Stimulated activated CD4-positive, alpha-beta T cell treated with anti-CD3 and anti-CD28 coated beads, Interleukin-12 subunit alpha, Interleukin-12 subunit beta, amount 100 ng/mL, for 24 hours (primary cell): ENCODE measurements around the gene NOCT.
"Not testable (repeated sequence)": the region's sequence is repeated elsewhere in the genome, so short reads cannot be mapped to it uniquely, and the experiment has no call there.

ENCODE experiments used
- DNase-seq, 2 experiments: peaks; one replicate each; pipeline ENCODE4 v3.0.0-alpha.2; 2020; ENCODE audit warnings: low read depth in 2 of 2

The NOCT gene

GRCh38 chr4:139011225-139011950 lies 4.2 kb upstream of the NOCT start:
- DNase-seq, result no peak

- no peak for DNase-seq
Measured at GRCh38 chr4:139014371-139015268, 961 bp upstream of the NOCT start.

DNA sequence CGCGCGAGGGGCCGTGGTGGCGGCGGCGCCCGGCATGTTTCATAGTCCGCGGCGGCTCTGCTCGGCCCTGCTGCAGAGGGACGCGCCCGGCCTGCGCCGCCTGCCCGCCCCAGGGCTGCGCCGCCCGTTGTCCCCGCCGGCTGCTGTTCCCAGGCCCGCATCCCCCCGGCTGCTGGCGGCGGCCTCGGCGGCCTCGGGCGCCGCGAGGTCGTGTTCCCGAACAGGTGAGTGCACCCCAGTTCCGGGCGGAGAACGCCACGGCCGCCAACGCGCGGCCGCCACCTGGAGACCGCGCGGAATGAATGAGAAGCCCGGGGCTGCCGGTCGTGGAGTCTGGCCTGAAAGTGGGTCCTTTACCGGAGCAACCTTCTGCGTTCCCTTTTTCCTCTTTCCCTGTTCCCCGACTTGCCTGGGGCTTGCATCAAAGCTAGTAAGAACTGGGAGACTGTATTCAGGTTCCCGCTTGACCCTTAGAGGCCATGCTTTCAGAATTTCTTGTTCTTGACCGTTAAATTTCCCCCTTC lies 429 bp downstream of the NOCT start:
- peak; percentile 17 to 23 for DNase-seq

DNA sequence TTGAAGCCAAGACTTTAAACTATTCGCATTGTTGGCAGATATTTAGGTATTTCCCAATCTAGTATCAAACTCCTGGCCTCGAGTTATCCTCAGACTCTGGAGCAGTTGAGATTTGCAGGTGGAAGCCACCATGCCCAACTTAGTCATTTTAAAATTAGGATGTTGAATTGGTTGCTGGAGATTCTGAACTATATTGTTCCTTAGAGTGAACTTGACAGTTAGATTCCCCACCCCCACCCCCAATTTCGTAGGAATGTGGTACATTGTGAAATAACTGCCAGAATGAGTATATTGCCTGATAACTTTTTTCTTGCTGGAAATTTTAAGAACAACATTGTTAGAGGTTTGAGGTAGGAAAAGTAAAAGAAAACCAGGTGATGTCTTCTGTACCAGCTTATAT lies 2.3 kb downstream of the NOCT start:
- DNase-seq, result no peak

DNA sequence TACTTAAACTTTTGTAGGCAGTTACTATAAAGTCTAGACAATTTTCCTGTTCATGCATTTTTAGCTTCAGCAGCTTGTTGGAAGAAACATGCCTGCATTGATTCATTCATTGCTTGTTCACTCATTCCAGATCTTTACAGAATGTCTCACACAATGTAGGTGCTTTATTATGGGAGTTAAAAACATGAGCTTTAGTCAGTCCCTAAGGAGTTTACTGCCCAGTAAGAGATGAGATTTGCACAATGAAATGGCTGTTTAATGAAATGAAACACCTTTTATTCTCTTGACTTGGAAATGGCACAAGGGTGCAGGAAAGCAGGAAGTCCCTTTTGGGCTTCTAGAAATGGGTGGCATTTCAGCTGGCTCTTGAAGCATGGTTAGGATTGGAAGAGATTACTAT lies 2.9 kb downstream of the NOCT start:
- DNase-seq, result no peak

- no peak for DNase-seq
Measured at GRCh38 chr4:139018971-139019758, 3.6 kb downstream of the NOCT start.

DNA sequence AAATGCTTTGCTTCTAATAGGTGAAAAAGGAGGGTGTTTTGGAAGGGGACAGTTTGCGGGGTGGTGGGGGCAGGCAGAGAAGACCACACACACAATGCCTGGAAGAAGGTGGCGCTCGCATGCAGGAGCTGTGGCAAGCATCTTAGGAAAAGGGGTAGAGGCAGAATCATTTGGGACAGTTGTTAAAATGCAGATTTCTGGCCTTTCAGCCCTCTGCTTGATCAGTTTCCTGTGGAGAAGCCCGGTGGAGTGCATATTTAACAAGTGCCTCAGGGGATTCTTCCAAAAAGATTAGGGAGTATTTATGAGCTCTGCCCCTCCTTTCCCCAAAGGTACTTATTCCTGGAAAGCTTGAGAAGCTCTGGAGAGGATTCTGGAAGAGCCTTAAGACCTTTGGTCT lies 4.8 kb downstream of the NOCT start:
- DNase-seq, result no peak

DNA sequence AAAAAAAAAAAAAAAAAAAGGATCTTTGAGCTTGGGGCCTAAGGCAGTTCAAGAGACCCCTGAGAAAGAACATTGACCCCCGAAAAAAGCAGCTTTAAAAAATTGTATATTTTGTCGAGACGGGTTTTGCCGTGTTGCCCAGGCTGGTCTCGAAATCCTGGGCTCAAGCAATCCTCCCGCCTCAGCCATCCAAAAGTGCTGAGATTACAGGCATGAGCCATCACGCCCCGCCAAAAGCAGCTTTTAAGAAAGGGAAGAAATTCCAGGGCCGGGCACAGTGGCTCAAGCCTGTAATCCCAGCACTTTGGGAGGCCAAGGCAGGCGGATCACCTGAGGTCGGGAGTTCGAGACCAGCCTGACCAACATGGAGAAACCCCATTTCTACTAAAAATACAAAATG lies 5.5 kb downstream of the NOCT start:
- not testable (repeated sequence) for DNase-seq

DNA sequence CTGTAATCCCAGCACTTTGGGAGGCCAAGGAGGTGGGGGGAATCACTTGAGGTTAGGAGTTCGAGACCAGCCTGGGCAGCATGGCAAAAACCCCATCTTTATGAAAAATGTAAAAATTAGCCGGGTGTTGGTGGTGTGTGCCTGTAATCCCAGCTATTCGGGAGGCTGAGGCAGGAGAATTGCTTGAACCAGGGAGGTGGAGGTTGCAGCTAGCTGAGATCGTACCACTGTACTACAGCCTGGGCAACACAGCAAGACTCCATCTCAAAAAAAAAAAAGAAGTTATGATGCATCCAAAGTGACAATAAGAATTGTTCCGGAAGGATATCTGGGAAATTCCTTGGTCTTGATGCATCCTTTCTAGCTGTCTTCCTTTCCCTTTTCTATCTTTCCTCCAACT lies 7.3 kb downstream of the NOCT start:
- no peak for DNase-seq

DNA sequence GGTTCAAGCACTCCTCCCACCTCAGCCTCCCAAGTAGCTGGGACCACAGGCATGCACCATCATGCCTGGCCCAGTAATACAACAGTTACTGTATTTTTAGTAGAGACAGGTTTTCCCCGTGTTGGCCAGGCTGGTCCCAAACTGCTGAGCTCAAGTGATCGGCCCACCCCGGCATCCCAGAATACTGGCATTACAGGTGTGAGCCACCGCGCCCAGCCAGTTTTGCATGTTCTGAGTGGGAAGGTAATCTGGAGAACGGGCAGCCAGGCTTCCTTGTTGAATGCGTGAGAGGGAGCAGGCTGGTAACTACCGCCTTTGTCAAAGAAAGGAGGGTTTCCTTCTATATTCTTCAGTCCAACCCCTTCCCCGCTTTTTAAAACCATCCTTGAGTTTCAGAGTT lies 9.1 kb downstream of the NOCT start:
- no peak for DNase-seq

DNA sequence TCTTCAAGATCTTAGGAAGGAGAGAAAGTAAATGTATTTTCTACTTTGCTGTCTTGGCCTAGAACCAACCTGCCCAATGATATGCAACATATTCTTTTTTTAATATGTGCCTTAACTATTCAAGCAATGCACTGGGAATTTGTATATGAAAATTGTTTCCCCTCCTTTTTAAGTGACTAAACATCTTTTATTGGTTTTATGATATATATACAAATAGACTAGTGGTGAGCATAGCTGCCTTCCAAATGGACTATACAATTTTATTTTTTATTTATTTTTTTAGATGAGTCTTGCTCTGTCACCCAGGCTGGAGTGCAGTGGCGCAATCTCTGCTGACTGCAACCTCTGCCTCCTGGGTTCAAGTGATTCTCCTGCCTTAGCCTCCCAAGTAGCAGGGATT lies 10.3 kb downstream of the NOCT start:
- DNase-seq, result no peak

GRCh38 chr4:139027776-139028175 lies 12.2 kb downstream of the NOCT start:
- no peak for DNase-seq

GRCh38 chr4:139028191-139028661 lies 12.6 kb downstream of the NOCT start:
- DNase-seq, result no peak

- not testable (repeated sequence) for DNase-seq
Measured at GRCh38 chr4:139029866-139030363, 14.3 kb downstream of the NOCT start.

- DNase-seq, result peak; percentile 33 to 58
Measured at GRCh38 chr4:139030614-139031235, 15.1 kb downstream of the NOCT start.

DNA sequence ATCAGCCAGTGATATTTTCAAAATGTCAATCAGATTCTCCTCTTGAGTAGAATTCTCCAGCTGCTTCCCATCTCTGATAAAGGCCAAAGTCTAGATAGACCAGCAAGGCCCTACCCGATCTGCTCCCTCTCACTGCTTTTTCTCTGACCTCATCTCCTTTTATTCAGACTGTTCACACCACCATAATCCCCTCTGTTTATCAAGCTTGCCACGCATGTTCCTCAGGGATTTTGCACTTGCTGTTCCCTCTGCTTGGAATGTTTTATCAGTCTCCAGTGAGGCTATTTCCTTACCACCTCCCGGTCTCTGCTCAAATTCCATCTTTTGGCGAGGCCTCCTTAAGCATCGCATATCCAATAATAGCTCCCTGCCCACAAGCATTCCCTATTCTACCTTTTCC lies 20.1 kb downstream of the NOCT start:
- DNase-seq, result no peak

- no peak for DNase-seq
Measured at GRCh38 chr4:139036885-139037284, 21.3 kb downstream of the NOCT start.

- DNase-seq, result no peak
Measured at GRCh38 chr4:139038874-139039443, 23.4 kb downstream of the NOCT start.

- DNase-seq, result no peak
Measured at GRCh38 chr4:139042981-139043460, 27.4 kb downstream of the NOCT start.

DNA sequence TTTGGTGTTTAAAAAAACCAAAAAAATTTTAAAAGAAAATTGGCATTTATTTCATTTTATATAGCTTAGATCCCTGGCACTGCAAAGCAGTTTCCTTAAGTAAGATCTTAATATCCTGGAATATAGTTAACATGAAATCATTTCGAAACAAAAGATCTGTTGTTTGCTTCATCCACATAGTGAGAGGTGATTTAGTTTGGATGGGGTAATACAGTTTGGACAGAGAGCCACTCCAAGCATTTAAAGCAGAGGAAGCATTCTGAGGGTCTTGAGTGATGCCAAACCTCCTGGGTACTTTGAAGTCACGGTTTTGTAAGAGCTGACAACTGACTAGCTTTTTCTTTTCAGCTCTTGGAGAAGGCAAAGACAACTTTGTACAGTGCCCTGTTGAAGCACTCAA lies 28.7 kb downstream of the NOCT start:
- DNase-seq, result no peak

- no peak for DNase-seq
Measured at GRCh38 chr4:139048026-139048425, 32.4 kb downstream of the NOCT start.
